K562 (cell line): Measurements from ENCODE around the gene TRPC4AP. TPM values are rescaled to one million over a fixed set of nuclear protein-coding genes. Genes with fewer than 3 reads are reported as not detected.

Experiments
- GTF2B ChIP-seq: IDR thresholded peaks from 2 replicates; pipeline ENCODE4 v1.6.1; 2011; ENCODE audit not compliant: insufficient read length; ENCODE audit errors: extremely low read depth
- HBP1 ChIP-seq: fragments of 450-650 bp; formaldehyde crosslinking; IDR thresholded peaks from 2 replicates; pipeline ENCODE4 v1.4.0; 2022; ENCODE audit warnings: missing genetic modification characterization
- HOMEZ ChIP-seq: fragments of 250-450 bp; sonication (Bioruptor Pico); IDR thresholded peaks from 2 replicates; pipeline ENCODE4 v1.4.0; 2020; ENCODE audit warnings: mild to moderate bottlenecking, moderate library complexity
- ILF3 ChIP-seq: fragments of 450-650 bp; IDR thresholded peaks from 2 replicates; pipeline ENCODE4 v1.6.1; 2018; ENCODE audit warnings: antibody characterized with exemption, mild to moderate bottlenecking, moderate library complexity, borderline replicate concordance
- IRF2 ChIP-seq: sonication (generic); formaldehyde crosslinking; IDR thresholded peaks from 2 replicates; pipeline ENCODE4 v1.8.1; 2022; ENCODE audit warnings: mild to moderate bottlenecking, missing genetic modification reagents
- JUND ChIP-seq, 2 experiments: IDR thresholded peaks; 2 replicates in 1 of 2; 3 replicates in 1 of 2; pipeline ENCODE4 v1.6.1; 2011; ENCODE audit warnings: borderline replicate concordance in 2 of 2, low read depth in 2 of 2, low read length in 2 of 2, improper control_type of control experiment in 1 of 2, missing biosample characterization in 1 of 2, missing genetic modification characterization in 1 of 2, missing genetic modification reagents in 1 of 2
- NFIX ChIP-seq: fragments of 250-450 bp; sonication (Bioruptor Pico); IDR thresholded peaks from 2 replicates; pipeline ENCODE4 v1.4.0; 2020; ENCODE audit warnings: low read depth, mild to moderate bottlenecking, moderate library complexity
- SMARCA5 ChIP-seq: fragments of 450-650 bp; IDR thresholded peaks from 2 replicates; pipeline ENCODE4 v1.6.1; 2016
- SRF ChIP-seq, 2 experiments: fragments of 250-450, 450-650 bp in 1 of 2; sonication (Bioruptor Pico) in 1 of 2; sonication (generic) in 1 of 2; formaldehyde crosslinking; IDR thresholded peaks; 2 replicates each; pipeline versions ENCODE4 v1.5.0 to v1.5.1; 2020 to 2022; ENCODE audit warnings: mild to moderate bottlenecking in 1 of 2, missing genetic modification reagents in 1 of 2
- TAL1 ChIP-seq: fragments of 450-650 bp; IDR thresholded peaks from 2 replicates; pipeline ENCODE4 v1.6.1; 2016; ENCODE audit warnings: mild to moderate bottlenecking
- THRB ChIP-seq: fragments of 450-650 bp; formaldehyde crosslinking; conservative IDR thresholded peaks from 2 replicates; pipeline ENCODE4 v1.4.0; 2022; ENCODE audit warnings: mild to moderate bottlenecking, missing genetic modification characterization
- TRIM25 ChIP-seq: fragments of 450-650 bp; IDR thresholded peaks from 2 replicates; pipeline ENCODE4 v1.7.0; 2016; ENCODE audit warnings: borderline replicate concordance
- USF2 ChIP-seq: sonication (generic); formaldehyde crosslinking; IDR thresholded peaks from 2 replicates; pipeline ENCODE4 v1.5.0; 2020; ENCODE audit warnings: missing genetic modification reagents
- ZNF217 ChIP-seq: sonication (generic); formaldehyde crosslinking; IDR thresholded peaks from 2 replicates; pipeline ENCODE4 v1.8.0; 2022; ENCODE audit warnings: mild to moderate bottlenecking, missing genetic modification reagents
- ZNF324 ChIP-seq: fragments of 250-450 bp; sonication (Bioruptor Pico); IDR thresholded peaks from 2 replicates; pipeline ENCODE4 v1.4.0; 2020; ENCODE audit warnings: mild to moderate bottlenecking
- ZNF436 ChIP-seq: fragments of 250-450, 450-650 bp; sonication (Bioruptor Pico); formaldehyde crosslinking; IDR thresholded peaks from 2 replicates; pipeline ENCODE4 v1.7.0; 2020; ENCODE audit warnings: mild to moderate bottlenecking
- ZNF511 ChIP-seq: sonication (generic); formaldehyde crosslinking; IDR thresholded peaks from 2 replicates; pipeline ENCODE4 v1.8.0; 2022; ENCODE audit warnings: mild to moderate bottlenecking, missing genetic modification reagents
- ZNF707 ChIP-seq: fragments of 250-450 bp; sonication (Bioruptor Pico); conservative IDR thresholded peaks from 2 replicates; pipeline ENCODE4 v1.8.0; 2022; ENCODE audit warnings: inconsistent platforms, mild to moderate bottlenecking, moderate library complexity
- polyA plus RNA-seq, 8 experiments: library from polyadenylated mRNA; depleted of rRNA in 4 of 8; stranded (reverse) in 5 of 8; unstranded in 3 of 8; fragments of >200 nt; fragmentation: Nextera tagmentation in 2 of 8; fragmentation: Illumina TruSeq in 1 of 8; extraction: Ambion mirVana in 2 of 8; extraction: Trizol in 1 of 8; gene quantifications; 2 replicates each; pipeline versions ENCODE4 v1.2.1 to v1.2.3, GENCODE V29; 2011 to 2014; ENCODE audit warnings: inconsistent platforms in 1 of 8, missing spikeins in 1 of 8
- total RNA-seq, 7 experiments: library from RNA; depleted of rRNA in 6 of 7; stranded (reverse); fragments of >200 nt in 6 of 7; fragmentation: Illumina TruSeq in 2 of 7; extraction: Trizol in 2 of 7; gene quantifications; 2 replicates each; pipeline versions ENCODE4 v1.2.1 to v1.2.3, GENCODE V29; 2011 to 2021; ENCODE audit warnings: low replicate concordance in 1 of 7

TRPC4AP gene
- total and polyA plus RNA-seq, 9 of the 15 experiments (the other 6 are each of a cell fraction or from before 2014, with no cell fraction given), result 2.3 to 70.3 (median 33.3) TPM

GRCh38 chr20:35092524-35093266, at the start of gene TRPC4AP (continued):
- TF ChIP-seq USF2 (peak; percentile 93), ILF3 (peak; percentile 81; the same call in 1 of the 2 replicates), TAL1 (no peak), SMARCA5 (no peak), ZNF436 (CRISPR knock-in tag) (no peak), HOMEZ (CRISPR knock-in tag) (no peak), ZNF707 (CRISPR knock-in tag) (no peak), NFIX (CRISPR knock-in tag) (no peak), ZNF511 (CRISPR knock-in tag) (no peak), SRF (CRISPR knock-in tag; IDR thresholded peaks at IDR 0.05) (no peak), THRB (CRISPR knock-in tag) (0 out of 2 replicates have a peak, but pooled peaks have one; percentile 46), GTF2B (no peak), JUND (IDR thresholded peaks at IDR 0.05; ENCODE audit: borderline replicate concordance, low read depth, low read length) (peak; percentile 57; the same call in 1 of the 2 replicates), JUND (tag; IDR thresholded peaks at IDR 0.05; ENCODE audit: borderline replicate concordance, low read depth, low read length) (peak; percentile 70; the same call in 2 of the 3 replicates), ZNF217 (CRISPR knock-in tag) (no peak), TRIM25 (no peak), ZNF324 (CRISPR knock-in tag) (peak; percentile 13; the same call in 1 of the 2 replicates), IRF2 (CRISPR knock-in tag) (no peak), HBP1 (CRISPR knock-in tag) (no peak)
